Measurements from ENCODE around the gene PRM2.

PRM2 gene

GRCh38 chr16:11253995-11254912 lies 22.0 kb downstream of the PRM2 start:
- Histone ChIP-seq H3K79me2 (ENCODE audit: insufficient read depth, low read length) (peaks cover 72% of the 10 kb centered on the region), H3K9ac (ENCODE audit: low read depth, low read length) (peak overlapping the region; percentile 92), H2AFZ (ENCODE audit: low read depth, low read length) (no peak overlapping the region), H4K20me1 (ENCODE audit: insufficient read depth, low read length) (peaks cover 52% of the 10 kb centered on the region), H3K36me3 (ENCODE audit: insufficient read depth, low read length) (peaks cover 64% of the 10 kb centered on the region), H3K9me3 (ENCODE audit: insufficient read depth, low read length, severe bottlenecking) (no peaks in the 10 kb centered on the region), H3K27ac (ENCODE audit: low read length) (peak overlapping the region; percentile 91), H3K4me3 (ENCODE audit: low read depth in 1 of 2, low read length in 2 of 2) (peak overlapping the region; percentile 65 to 95), H3K4me1 (ENCODE audit: insufficient read depth, low read length) (peaks cover 57% of the 10 kb centered on the region), H3K4me2 (ENCODE audit: insufficient read depth, low read length) (peak overlapping the region; percentile 93), H3K27me3 (ENCODE audit: insufficient read depth, low read length, poor library complexity) (no peaks in the 10 kb centered on the region)
- ATAC-seq (ENCODE audit: insufficient read depth, low read depth), result no peak
- TF ChIP-seq EZH2 (IDR thresholded peaks at IDR 0.05; ENCODE audit: borderline replicate concordance, low read depth, low read length, severe bottlenecking), result no peak
- TF ChIP-seq CTCF (IDR thresholded peaks at IDR 0.05; ENCODE audit: borderline replicate concordance, extremely low read depth, low read length, poor library complexity, severe bottlenecking), result no peak
- DNase-seq, result peak; percentile 52

DNA sequence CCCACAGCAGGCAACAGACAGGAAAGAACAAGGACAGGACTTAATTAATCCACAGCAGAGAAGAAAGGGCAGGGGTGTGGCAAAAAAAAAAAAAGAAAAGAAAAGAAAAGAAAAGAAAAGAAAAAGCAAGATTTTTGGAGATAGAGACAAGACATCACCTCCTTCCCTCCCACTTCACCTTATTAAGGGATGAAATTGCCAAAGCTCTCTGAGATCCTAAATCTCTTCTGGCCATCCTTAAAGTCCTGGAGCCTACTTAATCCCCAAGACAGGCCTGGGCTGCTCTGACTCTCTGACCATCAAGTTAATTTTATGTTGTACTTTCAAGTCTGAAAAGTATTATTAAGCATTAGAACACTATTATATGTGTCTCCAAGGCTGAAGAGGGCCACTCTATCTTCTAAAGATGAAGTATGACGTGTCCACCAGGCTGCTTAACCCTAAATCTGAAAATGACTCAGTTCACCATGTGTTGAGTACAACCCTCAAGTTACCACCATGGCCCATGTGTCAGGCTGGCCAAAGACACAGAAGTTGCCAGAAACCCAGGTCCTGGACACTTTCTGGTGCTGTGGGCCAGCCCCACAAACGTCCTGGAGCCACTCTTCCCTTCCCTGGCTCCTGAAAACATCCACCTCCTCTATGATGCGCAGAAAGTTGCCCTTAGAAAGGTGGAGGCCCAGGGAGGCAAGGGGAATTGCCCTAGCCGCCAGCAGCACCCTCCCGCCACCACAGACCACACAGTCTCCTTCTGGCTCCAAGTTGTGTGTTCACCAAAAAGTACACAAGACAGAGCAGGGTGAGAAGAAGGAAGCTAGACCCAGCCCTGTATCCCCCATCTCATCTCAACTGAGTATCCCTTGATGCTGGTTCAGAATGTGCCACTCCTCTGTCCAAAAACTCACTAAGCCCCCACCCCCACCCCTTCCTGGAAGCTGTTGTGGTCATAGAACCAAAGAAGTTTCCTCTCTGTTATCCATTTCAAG lies 23.0 kb downstream of the PRM2 start:
- peak overlapping the region; percentile 91 for H3K27ac ChIP-seq (ENCODE audit: low read length)
- no peak overlapping the region for H2AFZ ChIP-seq (ENCODE audit: low read depth, low read length)
- peaks cover 52% of the 10 kb centered on the region for H4K20me1 ChIP-seq (ENCODE audit: insufficient read depth, low read length)
- peaks cover 69% of the 10 kb centered on the region for H3K36me3 ChIP-seq (ENCODE audit: insufficient read depth, low read length)
- H3K4me2 ChIP-seq (ENCODE audit: insufficient read depth, low read length), result peak overlapping the region; percentile 93
- H3K27me3 ChIP-seq (ENCODE audit: insufficient read depth, low read length, poor library complexity), result no peaks in the 10 kb centered on the region
- no peak for ATAC-seq (ENCODE audit: insufficient read depth, low read depth)
- H3K4me1 ChIP-seq (ENCODE audit: insufficient read depth, low read length), result peaks cover 47% of the 10 kb centered on the region
- peak overlapping the region; percentile 65 to 95 for H3K4me3 ChIP-seq (ENCODE audit: low read depth in 1 of 2, low read length in 2 of 2)
- peaks cover 72% of the 10 kb centered on the region for H3K79me2 ChIP-seq (ENCODE audit: insufficient read depth, low read length)
- TF ChIP-seq CTCF (IDR thresholded peaks at IDR 0.05; ENCODE audit: borderline replicate concordance, extremely low read depth, low read length, poor library complexity, severe bottlenecking) (peak; percentile 2), EZH2 (IDR thresholded peaks at IDR 0.05; ENCODE audit: borderline replicate concordance, low read depth, low read length, severe bottlenecking) (no peak)
- peak; percentile 51 for DNase-seq
- peak overlapping the region; percentile 92 for H3K9ac ChIP-seq (ENCODE audit: low read depth, low read length)
- H3K9me3 ChIP-seq (ENCODE audit: insufficient read depth, low read length, severe bottlenecking), result no peaks in the 10 kb centered on the region

- Histone ChIP-seq H3K4me3 (ENCODE audit: low read depth in 1 of 2, low read length in 2 of 2) (peak overlapping the region; percentile 65 to 95; a peak in 3 of 4 replicates), H2AFZ (ENCODE audit: low read depth, low read length) (no peak overlapping the region), H3K4me2 (ENCODE audit: insufficient read depth, low read length) (peak overlapping the region; percentile 93)
Observed at GRCh38 chr16:11252482-11252931, 23.8 kb downstream of the PRM2 start.

More at GRCh38 chr16:11252482-11252931, 23.8 kb downstream of the PRM2 start:
- Histone ChIP-seq H3K27ac (ENCODE audit: low read length) (peak overlapping the region; percentile 91), H3K9ac (ENCODE audit: low read depth, low read length) (peak overlapping the region; percentile 92), H3K36me3 (ENCODE audit: insufficient read depth, low read length) (peaks cover 69% of the 10 kb centered on the region), H4K20me1 (ENCODE audit: insufficient read depth, low read length) (peaks cover 51% of the 10 kb centered on the region), H3K79me2 (ENCODE audit: insufficient read depth, low read length) (peaks cover 70% of the 10 kb centered on the region), H3K4me1 (ENCODE audit: insufficient read depth, low read length) (peaks cover 39% of the 10 kb centered on the region), H3K9me3 (ENCODE audit: insufficient read depth, low read length, severe bottlenecking) (no peaks in the 10 kb centered on the region), H3K27me3 (ENCODE audit: insufficient read depth, low read length, poor library complexity) (no peaks in the 10 kb centered on the region)
- TF ChIP-seq EZH2 (IDR thresholded peaks at IDR 0.05; ENCODE audit: borderline replicate concordance, low read depth, low read length, severe bottlenecking) (no peak), CTCF (IDR thresholded peaks at IDR 0.05; ENCODE audit: borderline replicate concordance, extremely low read depth, low read length, poor library complexity, severe bottlenecking) (no peak)
- DNase-seq, result peak; percentile 45
- ATAC-seq (ENCODE audit: insufficient read depth, low read depth), result no peak
